Loucy (cell line): ENCODE measurements around the gene NEUROG3.

Experiments
- H2AFZ ChIP-seq: fragments of 200-600 bp; sonication (generic); 2 replicates; pipeline ENCODE4 v1.6.0; 2016; ENCODE audit warnings: antibody characterized with exemption, mild to moderate bottlenecking, low read length, moderate library complexity
- H3F3A ChIP-seq: fragments of 200-600 bp; 2 replicates; pipeline ENCODE4 v1.6.0; 2016; ENCODE audit warnings: antibody characterized with exemption, low read depth, mild to moderate bottlenecking
- H3K27me3 ChIP-seq: fragments of 200-600 bp; sonication (generic); 2 replicates; pipeline ENCODE4 v1.6.1; 2014; ENCODE audit warnings: low read length, mild to moderate bottlenecking; ENCODE audit not compliant: insufficient read depth, poor library complexity, severe bottlenecking
- H3K36me3 ChIP-seq: fragments of 200-600 bp; sonication (generic); 2 replicates; pipeline ENCODE4 v1.6.1; 2016; ENCODE audit warnings: low read length; ENCODE audit not compliant: insufficient read depth
- H3K4me1 ChIP-seq: fragments of 200-600 bp; sonication (generic); 2 replicates; pipeline ENCODE4 v1.5.1; 2014; ENCODE audit warnings: low read length, mild to moderate bottlenecking; ENCODE audit not compliant: insufficient read depth, poor library complexity, severe bottlenecking
- H3K4me2 ChIP-seq: fragments of 200-600 bp; sonication (generic); 2 replicates; pipeline ENCODE4 v1.6.0; 2014; ENCODE audit warnings: antibody characterized with exemption, low read length, low read depth, mild to moderate bottlenecking; ENCODE audit not compliant: poor library complexity, severe bottlenecking
- H3K4me3 ChIP-seq: fragments of 200-600 bp; sonication (generic); 2 replicates; pipeline ENCODE4 v1.5.1; 2014; ENCODE audit warnings: low read length, mild to moderate bottlenecking, mixed read lengths; ENCODE audit not compliant: poor library complexity, severe bottlenecking
- H3K79me2 ChIP-seq: fragments of 200-600 bp; sonication (generic); 2 replicates; pipeline ENCODE4 v1.6.1; 2014; ENCODE audit warnings: low read length; ENCODE audit not compliant: insufficient read depth
- H3K9ac ChIP-seq: fragments of 200-600 bp; sonication (generic); 2 replicates; pipeline ENCODE4 v1.6.0; 2014; ENCODE audit warnings: mild to moderate bottlenecking, low read depth, low read length, moderate library complexity; ENCODE audit not compliant: poor library complexity, severe bottlenecking
- H3K9me2 ChIP-seq: fragments of 200-600 bp; sonication (generic); replicated peaks from 2 replicates; pipeline ENCODE4 v1.6.1; 2016; ENCODE audit warnings: low read depth, low read length, mixed read lengths
- H3K9me3 ChIP-seq: fragments of 200-600 bp; sonication (generic); 2 replicates; pipeline ENCODE4 v1.6.1; 2014; ENCODE audit warnings: mild to moderate bottlenecking, antibody characterized with exemption, low read length, low read depth; ENCODE audit not compliant: insufficient read depth
- H4K20me1 ChIP-seq: fragments of 200-600 bp; sonication (generic); 2 replicates; pipeline ENCODE4 v1.6.0; 2014; ENCODE audit warnings: antibody characterized with exemption, low read length, mild to moderate bottlenecking; ENCODE audit not compliant: insufficient read depth, poor library complexity, severe bottlenecking
- CTCF ChIP-seq: fragments of 200-600 bp; sonication (generic); conservative IDR thresholded peaks from 2 replicates; pipeline ENCODE4 v1.5.1; 2014; ENCODE audit warnings: mild to moderate bottlenecking, antibody characterized with exemption, low read length
- EZH2phosphoT487 ChIP-seq: fragments of 200-600 bp; IDR thresholded peaks from 2 replicates; pipeline ENCODE4 v1.6.1; 2018; ENCODE audit warnings: antibody characterized with exemption, mild to moderate bottlenecking, moderate library complexity, borderline replicate concordance

NEUROG3 gene

GRCh38 chr10:69574571-69574978 lies 1.4 kb upstream of the NEUROG3 start:
- H3K9me3 ChIP-seq: no peaks in the 10 kb centered on the region
- H3K4me1 ChIP-seq: peaks cover 16% of the 10 kb centered on the region
- TF ChIP-seq CTCF: no peak
- TF ChIP-seq EZH2phosphoT487: no peak
- no peaks in the 10 kb centered on the region for H3K27me3 ChIP-seq
- H3K36me3 ChIP-seq: no peaks in the 10 kb centered on the region
- no peak overlapping the region for H2AFZ ChIP-seq
- H3K9me2 ChIP-seq: no peaks in the 10 kb centered on the region
- no peaks in the 10 kb centered on the region for H3F3A ChIP-seq
- no peak overlapping the region for H3K9ac ChIP-seq
- H3K4me2 ChIP-seq: peak overlapping the region; percentile 43
- H4K20me1 ChIP-seq: no peaks in the 10 kb centered on the region
- H3K4me3 ChIP-seq: no peak overlapping the region
- peaks cover 3% of the 10 kb centered on the region; the same call in 1 of the 2 replicates for H3K79me2 ChIP-seq

- TF ChIP-seq CTCF (no peak), EZH2phosphoT487 (no peak)
- peaks cover 3% of the 10 kb centered on the region; the same call in 1 of the 2 replicates for H3K79me2 ChIP-seq
- peak overlapping the region; percentile 43 for H3K4me2 ChIP-seq
- H3K9ac ChIP-seq: peak overlapping the region; percentile 31
- no peak overlapping the region for H2AFZ ChIP-seq
- H3F3A ChIP-seq: no peaks in the 10 kb centered on the region
- no peaks in the 10 kb centered on the region for H3K27me3 ChIP-seq
- H3K4me3 ChIP-seq: peak overlapping the region; percentile 25
- peaks cover 16% of the 10 kb centered on the region for H3K4me1 ChIP-seq
- H4K20me1 ChIP-seq: no peaks in the 10 kb centered on the region
- H3K9me2 ChIP-seq: no peaks in the 10 kb centered on the region
- H3K36me3 ChIP-seq: no peaks in the 10 kb centered on the region
- no peaks in the 10 kb centered on the region for H3K9me3 ChIP-seq
These were observed 815 bp downstream of the NEUROG3 start for GRCh38 chr10:69572159-69573055.

- Histone ChIP-seq H3K9ac (no peak overlapping the region), H3K4me2 (peak overlapping the region; percentile 5), H3K79me2 (peaks cover 3% of the 10 kb centered on the region; the same call in 1 of the 2 replicates), H3K36me3 (no peaks in the 10 kb centered on the region), H2AFZ (no peak overlapping the region), H3K4me1 (peaks cover 16% of the 10 kb centered on the region), H3K27me3 (no peaks in the 10 kb centered on the region), H3K4me3 (no peak overlapping the region), H3K9me2 (no peaks in the 10 kb centered on the region), H4K20me1 (no peaks in the 10 kb centered on the region), H3F3A (no peaks in the 10 kb centered on the region), H3K9me3 (no peaks in the 10 kb centered on the region)
- TF ChIP-seq CTCF: no peak
- TF ChIP-seq EZH2phosphoT487: no peak
These were observed 1.5 kb downstream of the NEUROG3 start for GRCh38 chr10:69571618-69572158.
